Thymus (tissue), 14 donors: Measurements from ENCODE around the gene SLC24A5. TPM values are rescaled to one million over a fixed set of nuclear protein-coding genes. Genes with fewer than 3 reads are reported as not detected.

Source experiments
- DNase-seq, 9 donors: peaks; one replicate each; pipeline ENCODE4 v3.0.0-alpha.2; 2013; ENCODE audit warnings: low spot score in 9 of 9, low read depth in 6 of 9, missing footprints in 1 of 9
- H3K27ac ChIP-seq, 2 donors: one replicate each; pipeline ENCODE4 v1.5.1; 2013; ENCODE audit warnings: control low read depth in 1 of 2, low read depth in 1 of 2, low read length in 1 of 2, mild to moderate bottlenecking in 1 of 2, moderate library complexity in 1 of 2
- H3K27me3 ChIP-seq, 2 donors: one replicate each; pipeline ENCODE4 v1.5.1; 2013; ENCODE audit warnings: low read length in 1 of 2; ENCODE audit not compliant: control insufficient read depth in 2 of 2, insufficient read depth in 1 of 2
- H3K36me3 ChIP-seq, 2 donors: one replicate each; pipeline ENCODE4 v1.5.1; 2013; ENCODE audit warnings: low read length in 1 of 2, mild to moderate bottlenecking in 1 of 2, moderate library complexity in 1 of 2; ENCODE audit not compliant: control insufficient read depth in 2 of 2, insufficient read depth in 2 of 2
- H3K4me1 ChIP-seq, 2 donors: one replicate each; pipeline ENCODE4 v1.5.1; 2013; ENCODE audit warnings: low read length in 2 of 2; ENCODE audit not compliant: control insufficient read depth in 2 of 2, insufficient read depth in 2 of 2
- H3K4me3 ChIP-seq, 2 donors: one replicate each; pipeline ENCODE4 v1.5.1; 2013; ENCODE audit warnings: low read length in 2 of 2, control low read depth in 1 of 2, mild to moderate bottlenecking in 1 of 2
- H3K9me3 ChIP-seq, 2 donors: one replicate each; pipeline ENCODE4 v1.5.1; 2013; ENCODE audit warnings: low read length in 1 of 2, mild to moderate bottlenecking in 1 of 2; ENCODE audit not compliant: control insufficient read depth in 2 of 2, insufficient read depth in 1 of 2
- WGBS: extraction: QIAGEN DNeasy Blood & Tissue Kit; methylation state at CpG from one replicate; pipeline ENCODE4 v1.1.7; 2013; 5-methylcytosine and 5-hydroxymethylcytosine counted together
- long read RNA-seq, 10 donors: transcript quantifications; one replicate each; lab custom pipeline, GENCODE V29; 2026
- polyA plus RNA-seq: library from polyadenylated mRNA; stranded (reverse); fragments of 200-250 nt; gene quantifications from one replicate; pipeline ENCODE4 v1.2.3, GENCODE V29; 2013
- total RNA-seq: library from RNA; stranded (reverse); fragments of 120-200 nt; gene quantifications from one replicate; pipeline ENCODE4 v1.2.4, GENCODE V29; 2013
- donor health status: healthy.

Gene SLC24A5
- total RNA-seq (0.05 TPM), polyA plus RNA-seq (0.07 TPM)
- long read RNA-seq, donor 1: 0 reads
- long read RNA-seq, donor 2: 0 reads
- long read RNA-seq, donor 3, partial matches to known transcripts: 11 of 11 reads
- long read RNA-seq, donor 3, other reads (novel, unspliced or antisense): 0 of 11 reads
- long read RNA-seq, donor 4: 0 reads
- long read RNA-seq, donor 5, partial matches to known transcripts: 6 of 6 reads
- long read RNA-seq, donor 5, other reads (novel, unspliced or antisense): 0 of 6 reads
- long read RNA-seq, donor 6: 0 reads
- long read RNA-seq, donor 7: 0 reads
- long read RNA-seq, donor 8: 0 reads
- long read RNA-seq, donor 9: 0 reads
- long read RNA-seq, donor 10: 0 reads

GRCh38 chr15:48120745-48121144 is at the start of gene SLC24A5:
SLC24A5 (plus strand) TSS chr15:48120990; CDS start chr15:48121045, 55 bp downstream.
- H3K27me3 ChIP-seq: peaks cover 0 to 3% of the 10 kb centered on the region in 2 donors
- H3K27ac ChIP-seq: no peak within 1 kb of the TSS
- H3K4me1 ChIP-seq: no peaks in the 10 kb centered on the region
- H3K9me3 ChIP-seq: no peaks in the 10 kb centered on the region
- 89% methylated on average over 6 of the region's 6 CpGs for WGBS
- DNase-seq: no peak
- H3K36me3 ChIP-seq: no peaks in the 10 kb centered on the region
- H3K4me3 ChIP-seq: no peak within 1 kb of the TSS

GRCh38 chr15:48072941-48073340 is 47.8 kb upstream of the SLC24A5 start:
- WGBS: 92% methylated on average over 6 of the region's 6 CpGs
- Histone ChIP-seq H3K9me3 (no peaks in the 10 kb centered on the region), H3K27me3 (no peaks in the 10 kb centered on the region), H3K27ac (no peak overlapping the region), H3K4me1 (no peaks in the 10 kb centered on the region), H3K36me3 (no peaks in the 10 kb centered on the region), H3K4me3 (no peak overlapping the region)
- DNase-seq: no peak

GRCh38 chr15:48073881-48074280 is 46.9 kb upstream of the SLC24A5 start:
- Histone ChIP-seq H3K4me3 (no peak overlapping the region), H3K9me3 (no peaks in the 10 kb centered on the region), H3K27ac (no peak overlapping the region), H3K4me1 (no peaks in the 10 kb centered on the region), H3K36me3 (no peaks in the 10 kb centered on the region), H3K27me3 (no peaks in the 10 kb centered on the region)
- 89% methylated on average over 4 of the region's 4 CpGs for WGBS
- DNase-seq: no peak

GRCh38 chr15:48076454-48076853 is 44.3 kb upstream of the SLC24A5 start:
- Histone ChIP-seq H3K36me3 (no peaks in the 10 kb centered on the region), H3K27me3 (no peaks in the 10 kb centered on the region), H3K4me1 (no peaks in the 10 kb centered on the region), H3K4me3 (no peak overlapping the region), H3K27ac (no peak overlapping the region), H3K9me3 (no peaks in the 10 kb centered on the region)
- DNase-seq: no peak
- 77% methylated on average over 4 of the region's 4 CpGs for WGBS

DNA sequence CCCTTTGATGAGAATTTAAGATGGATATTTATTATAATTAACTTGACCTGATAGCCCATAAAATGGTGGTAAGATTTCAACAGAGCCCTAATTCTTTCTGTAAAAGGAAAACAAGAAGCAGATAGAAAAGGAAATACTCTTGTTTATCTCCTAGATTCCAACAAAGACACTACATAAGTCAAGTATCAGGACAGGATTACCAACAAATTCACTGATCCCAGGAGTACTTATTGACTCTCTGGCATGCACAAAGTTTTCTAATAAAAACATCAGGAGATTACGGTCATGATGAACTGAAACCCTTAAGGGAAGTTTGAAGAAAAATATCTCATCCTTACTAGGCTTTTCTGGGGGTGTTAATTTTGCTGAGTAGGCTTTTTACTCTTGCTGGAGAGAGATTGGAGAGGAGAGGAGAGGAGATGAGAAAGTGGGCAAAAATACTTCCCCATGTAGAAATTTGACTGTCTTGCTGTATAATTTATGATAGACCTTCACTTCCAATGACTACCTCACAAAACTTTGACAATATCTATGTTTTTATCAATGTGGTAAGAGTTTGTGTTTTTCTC is 43.1 kb upstream of the SLC24A5 start:
- 83% methylated on average over 1 of the region's 1 CpG for WGBS
- Histone ChIP-seq H3K4me1 (no peaks in the 10 kb centered on the region), H3K4me3 (no peak overlapping the region), H3K36me3 (no peaks in the 10 kb centered on the region), H3K9me3 (no peaks in the 10 kb centered on the region), H3K27ac (no peak overlapping the region), H3K27me3 (no peaks in the 10 kb centered on the region)
- DNase-seq: no peak

DNA sequence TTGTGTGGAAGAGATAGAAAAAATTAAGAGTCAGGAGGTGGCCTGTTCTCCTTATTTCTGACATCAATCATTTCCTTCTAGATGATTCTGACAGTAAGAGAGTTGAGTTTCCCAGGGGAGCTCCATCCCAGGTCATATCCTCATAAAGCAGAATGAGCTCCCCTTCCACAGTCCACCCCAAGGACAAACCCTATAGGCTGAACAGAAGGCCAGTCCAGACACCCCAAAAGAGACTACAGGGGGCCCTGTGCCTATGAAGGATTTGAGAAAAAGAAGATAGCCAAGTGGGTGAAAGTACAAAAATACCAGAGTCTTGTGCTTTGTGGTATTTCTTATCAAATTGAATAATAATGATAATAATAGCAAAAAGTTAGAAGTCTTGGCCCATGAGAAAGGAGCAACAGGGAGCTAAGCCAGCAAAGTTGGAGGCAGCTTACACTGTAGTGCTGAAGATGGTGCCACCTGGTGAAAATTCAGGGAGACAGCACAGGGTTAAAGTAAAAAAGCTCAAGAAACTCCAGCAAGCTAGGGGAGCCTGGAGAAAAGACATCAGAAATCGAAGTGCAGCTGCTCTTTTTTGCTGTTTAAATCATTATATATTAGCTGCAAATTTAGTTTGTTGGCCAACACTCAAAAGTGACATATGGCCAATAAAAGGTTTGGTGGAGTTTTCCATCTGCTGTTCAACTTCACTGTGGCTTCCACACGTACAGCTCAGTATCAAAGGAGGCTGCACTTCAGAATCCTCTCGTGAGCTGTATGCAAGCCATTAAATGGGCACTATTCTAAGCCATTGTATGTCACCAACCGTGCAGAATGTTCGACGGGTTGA is 35.8 kb upstream of the SLC24A5 start:
- H3K9me3 ChIP-seq: no peaks in the 10 kb centered on the region
- DNase-seq: peak in 1 of 9 donors; percentile 6
- H3K36me3 ChIP-seq: no peaks in the 10 kb centered on the region
- H3K27ac ChIP-seq: no peak overlapping the region
- no peaks in the 10 kb centered on the region for H3K4me1 ChIP-seq
- 78% methylated on average over 6 of the region's 6 CpGs for WGBS
- H3K4me3 ChIP-seq: no peak overlapping the region
- H3K27me3 ChIP-seq: no peaks in the 10 kb centered on the region

DNA sequence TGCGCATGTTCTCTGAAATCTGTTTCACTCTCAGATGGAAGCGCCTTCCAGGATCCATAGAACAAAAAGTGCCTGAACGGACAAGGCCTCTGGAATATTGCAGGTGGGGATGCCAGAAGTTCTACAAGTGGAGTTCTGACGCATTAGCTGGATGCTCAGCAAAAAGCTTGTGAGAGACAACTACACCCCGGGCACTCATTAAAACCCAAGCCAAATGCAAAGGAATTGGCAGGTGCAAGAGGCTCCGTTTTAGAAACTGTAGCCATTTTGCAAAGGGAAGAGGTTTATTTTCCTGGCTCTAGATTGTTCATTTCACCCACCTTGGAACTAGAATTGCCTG is 35.2 kb upstream of the SLC24A5 start:
- no peaks in the 10 kb centered on the region for H3K9me3 ChIP-seq
- no peak overlapping the region for H3K4me3 ChIP-seq
- H3K4me1 ChIP-seq: no peaks in the 10 kb centered on the region
- no peaks in the 10 kb centered on the region for H3K36me3 ChIP-seq
- WGBS: 95% methylated on average over 6 of the region's 6 CpGs
- no peaks in the 10 kb centered on the region for H3K27me3 ChIP-seq
- no peak for DNase-seq
- H3K27ac ChIP-seq: no peak overlapping the region

- Histone ChIP-seq H3K9me3 (no peaks in the 10 kb centered on the region), H3K27ac (no peak overlapping the region), H3K36me3 (no peaks in the 10 kb centered on the region), H3K4me1 (no peaks in the 10 kb centered on the region), H3K4me3 (no peak overlapping the region), H3K27me3 (no peaks in the 10 kb centered on the region)
- WGBS: 89% methylated on average over 5 of the region's 5 CpGs
- no peak for DNase-seq
These were observed 34.7 kb upstream of the SLC24A5 start for GRCh38 chr15:48086133-48086532.

DNA sequence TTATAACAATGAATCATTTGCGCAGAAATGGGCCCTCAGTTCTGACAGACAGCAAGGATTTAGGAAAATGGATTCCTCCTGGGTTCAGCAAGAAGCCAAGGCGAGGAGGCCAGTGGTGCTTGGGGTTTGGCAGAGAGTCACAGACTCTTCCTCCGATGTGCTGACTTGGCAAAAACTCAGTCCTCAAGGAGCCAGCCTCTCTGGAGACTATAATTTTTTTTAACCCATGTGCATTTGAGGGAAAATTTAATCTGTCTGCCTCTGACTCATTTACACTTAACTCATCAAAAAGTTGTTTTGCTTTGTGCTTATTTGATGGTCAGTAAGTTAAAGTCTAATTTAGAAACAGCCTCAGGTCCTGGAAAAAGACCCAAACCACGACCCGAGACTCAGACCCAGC is 34.2 kb upstream of the SLC24A5 start:
- H3K4me3 ChIP-seq: no peak overlapping the region
- H3K27me3 ChIP-seq: no peaks in the 10 kb centered on the region
- H3K4me1 ChIP-seq: no peaks in the 10 kb centered on the region
- DNase-seq: no peak
- H3K9me3 ChIP-seq: no peaks in the 10 kb centered on the region
- no peaks in the 10 kb centered on the region for H3K36me3 ChIP-seq
- WGBS: 84% methylated on average over 5 of the region's 5 CpGs
- H3K27ac ChIP-seq: no peak overlapping the region
